Upper lobe of left lung (tissue), 6 donors: ENCODE measurements around the gene EXOC1. TPM values are rescaled to one million over a fixed set of nuclear protein-coding genes. Genes with fewer than 3 reads are reported as not detected.

Experiments
- ATAC-seq, 2 donors: fragments of 200-7000 bp; cut with Tn5 transposase; one replicate each; pipeline ENCODE4 v1.9.1; 2022; ENCODE audit warnings: mild to moderate bottlenecking in 2 of 2, moderate library complexity in 2 of 2; ENCODE audit not compliant: low FRiP score in 2 of 2
- DNase-seq, 2 donors: peaks; one replicate each; pipeline ENCODE4 v3.0.0-alpha.2; 2019 to 2020
- H3K27ac ChIP-seq, 4 donors: fragments of 200-600 bp; sonication (generic); one replicate each; pipeline ENCODE4 v1.5.1; 2016 to 2019
- H3K27me3 ChIP-seq, 4 donors: fragments of 200-600 bp; sonication (generic); one replicate each; pipeline ENCODE4 v1.5.1; 2017 to 2019
- H3K36me3 ChIP-seq, 4 donors: fragments of 200-600 bp; sonication (generic); one replicate each; pipeline ENCODE4 v1.5.1; 2016 to 2019
- H3K4me1 ChIP-seq, 4 donors: fragments of 200-600 bp; sonication (generic); one replicate each; pipeline ENCODE4 v1.5.1; 2018 to 2019
- H3K4me3 ChIP-seq, 4 donors: fragments of 200-600 bp; sonication (generic); one replicate each; pipeline ENCODE4 v1.5.1; 2017 to 2019; ENCODE audit warnings: mild to moderate bottlenecking in 2 of 4, moderate library complexity in 1 of 4
- H3K9me3 ChIP-seq, 4 donors: fragments of 200-600 bp; sonication (generic); one replicate each; pipeline ENCODE4 v1.5.1; 2018 to 2019
- EP300 ChIP-seq, 4 donors: sonication (generic); formaldehyde crosslinking; IDR thresholded peaks; one replicate each; pipeline ENCODE4 v1.5.1; 2017; ENCODE audit warnings: antibody characterized with exemption in 4 of 4, control low read depth in 2 of 4
- POLR2A ChIP-seq, 4 donors: fragments of 450-650 bp; IDR thresholded peaks; one replicate each; pipeline ENCODE4 v1.5.1; 2016 to 2017; ENCODE audit warnings: antibody characterized with exemption in 4 of 4, mild to moderate bottlenecking in 2 of 4
- POLR2AphosphoS5 ChIP-seq, 2 donors: sonication (generic); formaldehyde crosslinking; IDR thresholded peaks; one replicate each; pipeline ENCODE4 v1.5.1; 2017; ENCODE audit warnings: antibody characterized with exemption in 2 of 2
- WGBS, 2 donors: methylation state at CpG; one replicate each; pipeline ENCODE4 v1.1.5; 2017 to 2018; 5-methylcytosine and 5-hydroxymethylcytosine counted together
- total RNA-seq, 6 donors: library from RNA; depleted of rRNA in 4 of 6; stranded (reverse); fragments of >200 nt in 4 of 6; gene quantifications; one replicate each; pipeline versions ENCODE4 v1.1.0 to v1.2.1, GENCODE V29; 2016 to 2021
- TF ChIP-seq, protein P1 (sequence below), 6 experiments: fragments of 450-650 bp in 4 of 6; fragments of 200-600 bp in 2 of 6; sonication (generic) in 2 of 6; IDR thresholded peaks; one replicate each; pipeline ENCODE4 v1.5.1; 2016 to 2019; ENCODE audit warnings: antibody characterized with exemption in 6 of 6
- donor health status: DM: no; HTN: no; CAD: no; lungs with moderate emphysema.
- donor health status: DM: no; HTN: yes; CAD: no; lungs with severe emphysema.

EXOC1 gene
- total RNA-seq, 6 donors from 2014 or later = 19.1 to 44.2 (median 32.4) TPM

DNA sequence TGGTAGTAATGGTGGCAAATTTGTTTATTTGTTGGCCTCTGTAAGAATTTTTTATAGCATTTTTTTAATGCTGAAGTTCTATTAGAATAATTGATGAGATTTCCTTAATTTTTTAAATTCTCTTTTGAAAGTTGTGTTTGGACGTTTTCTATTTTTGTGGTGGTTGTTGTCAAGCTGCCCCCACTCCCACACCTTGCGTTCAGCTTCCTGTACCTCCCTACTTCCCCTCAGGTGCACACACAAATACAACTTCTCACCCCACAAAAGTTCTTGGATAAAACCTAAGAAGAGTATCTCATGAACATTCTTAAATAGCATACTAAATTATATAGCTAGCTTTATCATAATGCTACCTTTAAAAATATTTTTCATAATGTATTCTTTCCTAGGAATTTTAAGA lies 38.7 kb downstream of the EXOC1 start:
- WGBS, 2 donors = 68 to 71% methylated on average over 2 of the region's 2 CpGs
- Histone ChIP-seq H3K9me3 (no peaks in the 10 kb centered on the region), H3K4me3 (no peak overlapping the region), H3K36me3 (peaks cover 0 to 65% (median 8%) of the 10 kb centered on the region in 4 donors), H3K4me1 (peaks cover 0 to 5% (median 0%) of the 10 kb centered on the region in 4 donors), H3K27ac (no peak overlapping the region), H3K27me3 (no peaks in the 10 kb centered on the region)
- no peak for TF ChIP-seq POLR2AphosphoS5 (IDR thresholded peaks at IDR 0.05)
- no peak for TF ChIP-seq POLR2A (IDR thresholded peaks at IDR 0.05)
- TF ChIP-seq, protein P1, sequence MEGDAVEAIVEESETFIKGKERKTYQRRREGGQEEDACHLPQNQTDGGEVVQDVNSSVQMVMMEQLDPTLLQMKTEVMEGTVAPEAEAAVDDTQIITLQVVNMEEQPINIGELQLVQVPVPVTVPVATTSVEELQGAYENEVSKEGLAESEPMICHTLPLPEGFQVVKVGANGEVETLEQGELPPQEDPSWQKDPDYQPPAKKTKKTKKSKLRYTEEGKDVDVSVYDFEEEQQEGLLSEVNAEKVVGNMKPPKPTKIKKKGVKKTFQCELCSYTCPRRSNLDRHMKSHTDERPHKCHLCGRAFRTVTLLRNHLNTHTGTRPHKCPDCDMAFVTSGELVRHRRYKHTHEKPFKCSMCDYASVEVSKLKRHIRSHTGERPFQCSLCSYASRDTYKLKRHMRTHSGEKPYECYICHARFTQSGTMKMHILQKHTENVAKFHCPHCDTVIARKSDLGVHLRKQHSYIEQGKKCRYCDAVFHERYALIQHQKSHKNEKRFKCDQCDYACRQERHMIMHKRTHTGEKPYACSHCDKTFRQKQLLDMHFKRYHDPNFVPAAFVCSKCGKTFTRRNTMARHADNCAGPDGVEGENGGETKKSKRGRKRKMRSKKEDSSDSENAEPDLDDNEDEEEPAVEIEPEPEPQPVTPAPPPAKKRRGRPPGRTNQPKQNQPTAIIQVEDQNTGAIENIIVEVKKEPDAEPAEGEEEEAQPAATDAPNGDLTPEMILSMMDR (IDR thresholded peaks at IDR 0.05) = no peak
- no peak for TF ChIP-seq EP300 (IDR thresholded peaks at IDR 0.05)
- ATAC-seq = no peak
- no peak for DNase-seq

DNA sequence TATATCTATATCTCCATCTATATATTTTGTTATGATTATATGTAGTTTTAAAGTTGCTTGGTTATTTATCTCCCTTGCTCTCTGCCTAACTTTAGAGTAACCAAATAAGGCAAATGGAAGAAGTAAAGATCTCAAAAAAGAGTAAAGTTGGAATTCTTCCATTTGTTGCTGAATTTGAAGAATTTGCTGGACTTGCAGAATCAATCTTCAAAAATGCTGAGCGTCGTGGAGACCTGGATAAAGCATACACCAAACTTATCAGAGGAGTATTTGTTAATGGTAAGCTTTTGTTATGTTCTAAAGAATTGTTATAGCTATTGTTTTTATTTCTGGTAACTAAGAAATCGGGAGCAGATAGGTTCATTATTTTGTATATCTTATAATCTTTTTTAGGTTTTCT lies 43.2 kb downstream of the EXOC1 start:
- no peaks in the 10 kb centered on the region for H3K27me3 ChIP-seq
- H3K27ac ChIP-seq = no peak overlapping the region
- WGBS, 2 donors = 89 to 92% methylated on average over 3 of the region's 3 CpGs
- H3K36me3 ChIP-seq = peaks cover 0 to 77% (median 19%) of the 10 kb centered on the region in 4 donors
- DNase-seq = no peak
- H3K4me3 ChIP-seq = no peak overlapping the region
- no peak for TF ChIP-seq POLR2AphosphoS5 (IDR thresholded peaks at IDR 0.05)
- TF ChIP-seq, protein P1 (IDR thresholded peaks at IDR 0.05) = no peak
- TF ChIP-seq POLR2A (IDR thresholded peaks at IDR 0.05) = no peak
- no peak for TF ChIP-seq EP300 (IDR thresholded peaks at IDR 0.05)
- H3K4me1 ChIP-seq = peaks cover 0 to 5% (median 0%) of the 10 kb centered on the region in 4 donors
- ATAC-seq = no peak
- H3K9me3 ChIP-seq = no peaks in the 10 kb centered on the region

DNA sequence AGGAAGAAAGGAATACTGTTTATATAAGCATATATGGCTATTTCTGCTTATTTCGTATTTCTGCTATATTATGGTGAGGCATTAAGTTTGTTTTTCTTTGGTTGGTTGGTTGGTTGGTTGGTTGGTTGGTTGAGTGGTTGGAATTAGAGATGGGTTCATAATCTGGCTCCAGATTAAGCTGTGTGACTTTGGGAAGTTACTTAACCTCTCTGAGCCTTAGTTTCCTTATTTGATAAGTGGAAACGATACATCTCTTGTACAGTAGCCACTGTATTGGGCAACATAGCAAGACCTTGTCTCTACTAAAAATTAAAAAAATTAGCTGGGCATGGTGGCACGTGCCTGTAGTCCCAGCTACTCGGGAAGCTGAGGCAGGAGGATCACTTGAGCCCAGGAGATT lies 49.2 kb downstream of the EXOC1 start:
- Histone ChIP-seq H3K4me1 (peaks cover 0 to 8% (median 3%) of the 10 kb centered on the region in 4 donors), H3K9me3 (no peaks in the 10 kb centered on the region), H3K27me3 (no peaks in the 10 kb centered on the region), H3K4me3 (no peak overlapping the region), H3K27ac (no peak overlapping the region), H3K36me3 (peaks cover 3 to 53% (median 8%) of the 10 kb centered on the region in 4 donors)
- 89 to 98% methylated on average over 4 of the region's 4 CpGs for WGBS, 2 donors
- DNase-seq (no peak), ATAC-seq (no peak)
- TF ChIP-seq EP300 (IDR thresholded peaks at IDR 0.05) (no peak), POLR2A (IDR thresholded peaks at IDR 0.05) (no peak), POLR2AphosphoS5 (IDR thresholded peaks at IDR 0.05) (no peak)
- TF ChIP-seq, protein P1 (IDR thresholded peaks at IDR 0.05) = no peak

DNA sequence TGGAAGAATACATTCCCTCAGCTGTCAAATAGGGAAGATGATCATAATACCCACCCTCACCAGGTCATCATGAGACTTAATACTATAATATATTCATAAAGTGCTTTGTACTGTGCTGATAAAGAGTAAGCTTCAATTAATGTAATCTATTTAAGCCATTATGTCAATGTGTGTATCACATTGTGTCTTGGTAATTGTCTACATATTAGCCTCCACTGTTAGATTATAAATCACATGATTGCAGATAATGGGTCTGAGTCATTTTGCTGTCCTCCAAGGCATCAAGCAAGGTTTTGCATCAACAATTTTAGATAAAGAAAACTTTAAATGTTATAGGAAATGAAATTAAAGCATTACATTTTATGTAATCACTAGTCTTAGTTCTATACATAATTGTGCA lies 50.1 kb downstream of the EXOC1 start:
- Histone ChIP-seq H3K4me3 (no peak overlapping the region), H3K27me3 (no peaks in the 10 kb centered on the region), H3K4me1 (peaks cover 0 to 10% (median 3%) of the 10 kb centered on the region in 4 donors), H3K36me3 (peaks cover 0 to 46% (median 4%) of the 10 kb centered on the region in 4 donors), H3K9me3 (no peaks in the 10 kb centered on the region), H3K27ac (no peak overlapping the region)
- no peak for DNase-seq
- ATAC-seq = no peak
- TF ChIP-seq POLR2A (IDR thresholded peaks at IDR 0.05) = no peak
- TF ChIP-seq EP300 (IDR thresholded peaks at IDR 0.05) = no peak
- TF ChIP-seq, protein P1 (IDR thresholded peaks at IDR 0.05) = no peak
- no peak for TF ChIP-seq POLR2AphosphoS5 (IDR thresholded peaks at IDR 0.05)

DNA sequence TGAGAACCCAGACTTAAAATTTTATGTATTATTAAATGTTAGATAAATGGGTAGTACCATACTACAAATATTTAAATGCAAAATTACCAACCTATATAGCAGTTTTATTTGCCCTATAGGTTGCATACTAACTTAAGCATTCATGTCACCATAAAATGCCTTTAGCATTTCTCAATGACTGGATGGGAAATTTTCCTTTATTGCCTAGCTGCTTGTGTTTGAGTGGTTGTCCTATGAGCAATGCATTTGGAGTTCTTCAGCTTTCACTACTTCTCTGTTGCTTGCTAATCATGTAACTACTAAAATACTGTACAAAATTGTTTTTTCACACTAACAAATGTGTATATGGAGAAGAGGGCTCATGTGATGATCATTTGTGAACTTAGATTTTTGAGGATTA lies 51.1 kb downstream of the EXOC1 start:
- ATAC-seq = no peak
- DNase-seq = no peak
- H3K4me1 ChIP-seq = peaks cover 0 to 10% (median 3%) of the 10 kb centered on the region in 4 donors
- no peak overlapping the region for H3K4me3 ChIP-seq
- H3K27ac ChIP-seq = no peak overlapping the region
- TF ChIP-seq, protein P1 (IDR thresholded peaks at IDR 0.05) = no peak
- TF ChIP-seq EP300 (IDR thresholded peaks at IDR 0.05) = no peak
- no peak for TF ChIP-seq POLR2A (IDR thresholded peaks at IDR 0.05)
- TF ChIP-seq POLR2AphosphoS5 (IDR thresholded peaks at IDR 0.05) = no peak
- no peaks in the 10 kb centered on the region for H3K27me3 ChIP-seq
- peaks cover 0 to 38% (median 4%) of the 10 kb centered on the region in 4 donors for H3K36me3 ChIP-seq
- H3K9me3 ChIP-seq = no peaks in the 10 kb centered on the region
